ENCODE results near the gene GFER. TPM values are rescaled to one million over a fixed set of nuclear protein-coding genes. Genes with fewer than 3 reads are reported as not detected.
"Not testable (repeated sequence)": the region's sequence is repeated elsewhere in the genome, so short reads cannot be mapped to it uniquely, and the experiment has no call there.

Gene GFER
- total and polyA plus RNA-seq, 11 donors: 18.0 to 51.1 (median 23.8) TPM

- ATAC-seq (no peak), DNase-seq (peak in 2 of 5 donors; percentile 23 to 32)
- 7 to 17% (median 7%) methylated on average over 16 to 23 of the region's 23 CpGs for WGBS, 4 donors
- peak overlapping the region; percentile 69 to 100 (median 94) for H3K4me3 ChIP-seq
- no peak for TF ChIP-seq CTCF (IDR thresholded peaks at IDR 0.05)
- no peak for TF ChIP-seq POLR2A (IDR thresholded peaks at IDR 0.05)
- H3K36me3 ChIP-seq: no peaks in the 10 kb centered on the region
- peak overlapping the region; percentile 58 to 94 (median 88) for H3K27ac ChIP-seq
- intact Hi-C loops (cut with DNase I): loop anchor here in 2 of 10 donors (2.0 to 10.0 kb wide), 3 partner anchors 24 to 496 kb away; partner anchors contain the start of genes GFER (in 1 of the 2) and TRAF7 (in 1 of the 2)
- peaks cover 20 to 66% (median 48%) of the 10 kb centered on the region in 12 donors for H3K4me1 ChIP-seq
- H3K27me3 ChIP-seq: no peaks in the 10 kb centered on the region
- H3K9me3 ChIP-seq: no peaks in the 10 kb centered on the region
Observed at GRCh38 chr16:2008631-2009163, 24.7 kb downstream of the GFER start.

DNA sequence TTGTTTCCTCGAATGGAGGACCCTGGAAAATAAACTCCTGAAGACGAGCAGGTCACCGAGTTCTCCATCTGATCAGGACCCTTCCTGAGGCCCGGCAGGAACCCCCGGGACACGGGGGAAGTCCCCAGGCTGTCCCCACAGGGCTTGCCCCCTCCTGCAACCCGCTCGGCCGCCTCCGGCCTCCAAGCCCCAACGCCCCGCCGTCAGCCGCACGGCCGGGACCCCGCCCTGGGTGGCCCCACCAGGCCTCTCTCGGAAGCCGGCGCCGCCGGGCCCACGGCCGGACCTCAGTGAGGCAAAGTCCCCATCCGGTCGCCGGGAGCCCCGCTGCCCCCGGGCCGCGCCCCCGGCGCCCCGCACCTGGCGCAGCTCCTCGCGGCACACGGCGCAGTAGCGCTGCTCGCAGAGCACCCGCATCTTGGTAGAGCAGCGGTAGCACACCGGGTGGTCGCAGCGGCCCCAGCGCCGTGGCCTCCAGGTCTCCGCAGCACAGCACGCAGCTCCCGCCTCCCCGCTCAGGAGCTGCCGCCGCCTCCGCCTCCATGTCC, 25.2 kb downstream of the GFER start:
- Histone ChIP-seq H3K27ac (peak overlapping the region; percentile 58 to 94 (median 88)), H3K9me3 (no peaks in the 10 kb centered on the region), H3K4me3 (peak overlapping the region; percentile 69 to 100 (median 94)), H3K27me3 (no peaks in the 10 kb centered on the region), H3K36me3 (no peaks in the 10 kb centered on the region), H3K4me1 (peaks cover 20 to 60% (median 43%) of the 10 kb centered on the region in 12 donors)
- 0 to 1% (median 0%) methylated on average over 1 to 55 of the region's 55 CpGs for WGBS, 4 donors
- DNase-seq (peak in 2 of 5 donors; percentile 33 to 34), ATAC-seq (peak in 2 of 4 donors; percentile 2 to 15)
- intact Hi-C loops (cut with DNase I): loop anchor here in 2 of 10 donors (2.0 to 10.0 kb wide), 3 partner anchors 24 to 496 kb away; partner anchors contain the start of genes GFER (in 1 of the 2) and TRAF7 (in 1 of the 2)
- TF ChIP-seq POLR2A (IDR thresholded peaks at IDR 0.05): no peak
- no peak for TF ChIP-seq CTCF (IDR thresholded peaks at IDR 0.05)

DNA sequence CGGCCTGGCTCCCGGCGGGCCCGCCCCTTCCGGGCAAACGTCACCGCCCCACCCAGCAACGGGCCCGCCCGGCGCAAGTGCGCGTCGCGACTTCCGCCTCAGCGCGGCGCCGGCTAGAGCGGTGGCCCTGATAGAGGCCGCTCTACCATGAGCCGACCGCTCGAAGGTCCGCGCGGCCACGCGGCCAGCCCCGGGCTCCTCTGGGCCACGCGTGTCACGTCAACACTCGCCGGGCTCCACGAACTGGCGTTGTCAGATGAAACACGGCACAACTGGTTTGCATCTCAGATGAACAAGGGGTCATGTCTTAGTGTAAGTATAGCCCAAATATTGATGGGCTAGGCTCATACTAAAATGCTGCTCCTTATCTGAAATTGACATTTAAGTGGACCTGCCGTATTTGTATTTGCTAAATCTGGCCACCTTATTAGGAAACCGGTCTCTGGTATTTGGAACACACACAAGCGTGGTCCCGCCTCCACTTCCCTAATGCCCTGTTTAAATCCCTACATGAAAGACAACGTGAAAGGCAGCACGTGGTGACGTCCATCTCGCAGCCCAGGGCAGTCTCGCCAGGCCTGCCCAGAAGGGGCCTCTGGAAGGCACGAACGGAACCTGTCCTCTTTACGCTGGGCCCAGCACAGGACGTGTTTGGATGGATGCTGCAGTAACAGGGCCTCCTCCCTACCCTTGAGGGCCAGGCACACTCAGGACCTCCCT, 26.0 kb downstream of the GFER start, which contains the start of gene ZNF598:
ZNF598 (minus strand) TSS at position 31 of the 720 bp plus-strand sequence.
- no peaks in the 10 kb centered on the region for H3K27me3 ChIP-seq
- peak in 2 of 12 donors; percentile 6 to 24 for TF ChIP-seq CTCF (IDR thresholded peaks at IDR 0.05)
- TF ChIP-seq POLR2A (IDR thresholded peaks at IDR 0.05): peak in 1 of 2 donors; percentile 92
- H3K27ac ChIP-seq: peak within 1 kb of the TSS; percentile 58 to 98 (median 93)
- peak within 1 kb of the TSS; percentile 69 to 100 (median 94) for H3K4me3 ChIP-seq
- peaks cover 20 to 53% (median 38%) of the 10 kb centered on the region in 12 donors for H3K4me1 ChIP-seq
- ATAC-seq (peak; percentile 90 to 97 (median 96)), DNase-seq (peak; percentile 87 to 91 (median 88))
- 1 to 6% (median 3%) methylated on average over 21 to 52 of the region's 52 CpGs for WGBS, 4 donors
- no peaks in the 10 kb centered on the region for H3K9me3 ChIP-seq
- intact Hi-C loops (cut with DNase I): loop anchor here in 3 of 10 donors (2.0 to 10.0 kb wide), 4 partner anchors 25 to 495 kb away; partner anchors contain the start of genes GFER (in 1 of the 3) and TRAF7 (in 1 of the 3)
- H3K36me3 ChIP-seq: no peaks in the 10 kb centered on the region

DNA sequence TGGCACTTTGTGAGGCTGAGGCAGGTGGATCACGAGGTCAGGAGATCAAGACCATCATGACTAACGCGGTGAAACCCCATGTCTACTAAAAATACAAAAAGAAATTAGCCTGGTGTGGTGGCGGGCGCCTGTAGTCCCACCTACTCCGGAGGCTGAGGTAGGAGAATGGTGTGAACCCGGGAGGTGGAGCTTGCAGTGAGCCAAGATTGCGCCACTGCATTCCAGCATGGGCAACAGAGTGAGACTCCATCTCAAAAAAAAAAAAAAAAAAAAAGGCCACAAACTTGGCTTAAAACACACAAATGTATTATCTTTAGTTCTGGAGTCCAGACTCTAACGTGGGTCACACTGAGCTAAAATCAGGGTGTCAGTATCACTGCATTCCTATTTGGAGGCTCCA, 27.7 kb downstream of the GFER start:
- WGBS, 4 donors: 83 to 92% (median 88%) methylated on average over 9 of the region's 9 CpGs

More for the DNA sequence above, 27.7 kb downstream of the GFER start:
- H3K27me3 ChIP-seq, H3K36me3 ChIP-seq, H3K27ac ChIP-seq, H3K4me3 ChIP-seq, H3K9me3 ChIP-seq, DNase-seq, ATAC-seq: not testable (repeated sequence)
- H3K4me1 ChIP-seq: peaks cover 20 to 35% (median 29%) of the 10 kb centered on the region in 12 donors
- intact Hi-C loops (cut with DNase I): loop anchor here in 1 of 10 donors (5.0 kb wide), 1 partner anchor 141 kb away; no protein-coding TSS in a partner anchor
